Measurements from ENCODE around the gene SLC10A7.

DNA sequence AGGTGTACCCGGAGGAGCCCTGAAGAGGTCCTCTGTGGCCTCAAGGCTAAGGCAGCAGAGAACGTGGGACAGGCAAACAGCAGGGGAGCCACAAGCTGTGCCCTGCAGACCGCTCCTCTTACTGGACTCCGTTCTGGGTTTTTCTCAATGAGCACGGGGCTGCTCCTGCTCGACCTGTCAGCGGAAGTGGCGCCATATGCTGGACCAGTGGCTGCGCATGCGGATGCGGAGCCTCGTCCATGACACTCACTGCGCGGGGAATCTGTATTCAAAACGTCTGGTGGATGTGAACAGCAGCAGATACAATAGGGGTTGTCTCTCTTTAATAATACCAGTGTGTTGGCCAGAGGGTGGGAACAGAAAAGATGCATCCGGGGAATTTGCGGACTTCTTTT lies 277.9 kb downstream of the SLC10A7 start:
- TF ChIP-seq, protein P1, sequence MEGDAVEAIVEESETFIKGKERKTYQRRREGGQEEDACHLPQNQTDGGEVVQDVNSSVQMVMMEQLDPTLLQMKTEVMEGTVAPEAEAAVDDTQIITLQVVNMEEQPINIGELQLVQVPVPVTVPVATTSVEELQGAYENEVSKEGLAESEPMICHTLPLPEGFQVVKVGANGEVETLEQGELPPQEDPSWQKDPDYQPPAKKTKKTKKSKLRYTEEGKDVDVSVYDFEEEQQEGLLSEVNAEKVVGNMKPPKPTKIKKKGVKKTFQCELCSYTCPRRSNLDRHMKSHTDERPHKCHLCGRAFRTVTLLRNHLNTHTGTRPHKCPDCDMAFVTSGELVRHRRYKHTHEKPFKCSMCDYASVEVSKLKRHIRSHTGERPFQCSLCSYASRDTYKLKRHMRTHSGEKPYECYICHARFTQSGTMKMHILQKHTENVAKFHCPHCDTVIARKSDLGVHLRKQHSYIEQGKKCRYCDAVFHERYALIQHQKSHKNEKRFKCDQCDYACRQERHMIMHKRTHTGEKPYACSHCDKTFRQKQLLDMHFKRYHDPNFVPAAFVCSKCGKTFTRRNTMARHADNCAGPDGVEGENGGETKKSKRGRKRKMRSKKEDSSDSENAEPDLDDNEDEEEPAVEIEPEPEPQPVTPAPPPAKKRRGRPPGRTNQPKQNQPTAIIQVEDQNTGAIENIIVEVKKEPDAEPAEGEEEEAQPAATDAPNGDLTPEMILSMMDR (IDR thresholded peaks at IDR 0.05), result no peak
- no peak for TF ChIP-seq POLR2AphosphoS5 (IDR thresholded peaks at IDR 0.05)
